H4 (cell line): Measurements from ENCODE around the gene CARD6. TPM values are rescaled to one million over a fixed set of nuclear protein-coding genes. Genes with fewer than 3 reads are reported as not detected.
"Not testable (repeated sequence)": the region's sequence is repeated elsewhere in the genome, so short reads cannot be mapped to it uniquely, and the experiment has no call there.

Experiments used
- DNase-seq: peaks from one replicate; pipeline ENCODE4 v3.0.0-alpha.2; 2015; ENCODE audit warnings: low spot score
- total RNA-seq: library from RNA; depleted of rRNA; stranded (reverse); fragments of >200 nt; shearing (Covaris generic); gene quantifications from 2 replicates; pipeline ENCODE4 v1.2.3, GENCODE V29; 2014

CARD6 gene
- total RNA-seq, 1 experiment from 2014 or later = 8.3 TPM

DNA sequence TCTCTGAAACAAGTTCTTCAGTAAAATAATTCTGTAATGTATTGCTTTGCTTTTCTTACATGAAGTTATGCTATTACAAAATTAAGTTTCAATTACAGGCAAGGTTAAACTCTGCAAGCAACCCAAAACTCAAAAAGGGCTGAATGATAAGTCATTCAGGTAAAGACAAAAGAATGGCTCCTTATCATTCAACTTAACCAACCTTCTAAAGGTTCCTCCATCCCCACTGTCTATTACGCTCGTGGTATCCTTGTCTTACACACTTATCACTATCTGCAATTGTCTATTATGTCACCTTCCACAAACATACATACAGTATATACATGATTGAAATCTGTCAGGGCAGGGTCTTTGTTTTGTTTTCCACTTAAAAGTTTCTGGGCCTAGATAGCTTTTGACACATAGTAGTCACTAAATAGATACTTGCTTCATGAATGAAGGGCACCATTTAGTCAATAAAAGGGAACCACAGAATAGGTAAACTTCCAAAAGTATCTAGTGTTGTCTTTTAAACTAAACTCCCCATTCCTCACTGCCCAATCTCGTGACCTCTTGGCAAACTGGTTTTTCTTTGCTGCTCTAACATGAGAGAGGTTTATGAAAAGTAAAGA is 13.0 kb upstream of the CARD6 start:
- no peak for DNase-seq

DNA sequence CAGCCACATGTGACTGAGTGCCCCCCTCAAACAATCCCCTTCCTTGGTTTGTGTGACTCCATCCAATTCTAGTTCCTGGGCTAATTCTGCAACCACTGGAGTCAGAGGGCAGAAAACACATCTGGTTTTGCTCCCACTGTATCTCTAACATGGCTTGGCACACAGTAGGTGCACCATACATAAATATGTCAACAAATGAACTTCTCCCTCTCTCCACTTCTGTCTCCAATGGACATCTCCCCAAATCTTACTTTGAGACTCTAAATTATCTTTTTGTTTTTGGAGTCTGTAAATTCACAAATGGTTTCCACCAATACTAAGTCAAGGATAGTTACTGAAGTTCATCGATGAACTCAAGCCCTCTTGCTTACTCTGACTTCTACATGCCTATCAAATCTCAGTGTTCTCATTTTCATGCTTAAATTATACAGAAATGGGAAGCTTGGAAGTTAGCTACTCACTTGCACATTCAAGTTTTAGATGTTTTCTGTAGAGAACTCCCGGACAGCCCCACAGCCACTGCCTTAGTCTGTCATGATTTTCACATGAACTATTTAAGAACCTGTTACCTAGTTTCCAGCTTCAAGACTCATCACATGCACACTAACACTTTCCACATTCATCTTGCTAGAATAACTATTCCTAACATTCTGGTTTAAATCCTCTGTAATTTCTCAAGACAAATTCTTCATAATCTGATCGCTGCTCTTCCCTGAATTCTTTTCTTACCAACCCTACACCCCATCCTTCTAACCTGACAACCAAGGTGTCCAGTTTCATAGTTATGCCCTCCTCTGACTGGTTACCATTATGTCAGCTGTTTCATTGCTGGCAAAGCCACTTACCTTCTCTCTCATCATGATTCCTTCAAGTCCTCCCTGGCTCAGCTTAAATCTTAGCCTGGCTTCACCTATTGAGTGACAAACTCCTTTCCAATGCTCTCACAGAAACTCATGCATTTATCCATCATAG is 12.2 kb upstream of the CARD6 start:
- no peak for DNase-seq

DNA sequence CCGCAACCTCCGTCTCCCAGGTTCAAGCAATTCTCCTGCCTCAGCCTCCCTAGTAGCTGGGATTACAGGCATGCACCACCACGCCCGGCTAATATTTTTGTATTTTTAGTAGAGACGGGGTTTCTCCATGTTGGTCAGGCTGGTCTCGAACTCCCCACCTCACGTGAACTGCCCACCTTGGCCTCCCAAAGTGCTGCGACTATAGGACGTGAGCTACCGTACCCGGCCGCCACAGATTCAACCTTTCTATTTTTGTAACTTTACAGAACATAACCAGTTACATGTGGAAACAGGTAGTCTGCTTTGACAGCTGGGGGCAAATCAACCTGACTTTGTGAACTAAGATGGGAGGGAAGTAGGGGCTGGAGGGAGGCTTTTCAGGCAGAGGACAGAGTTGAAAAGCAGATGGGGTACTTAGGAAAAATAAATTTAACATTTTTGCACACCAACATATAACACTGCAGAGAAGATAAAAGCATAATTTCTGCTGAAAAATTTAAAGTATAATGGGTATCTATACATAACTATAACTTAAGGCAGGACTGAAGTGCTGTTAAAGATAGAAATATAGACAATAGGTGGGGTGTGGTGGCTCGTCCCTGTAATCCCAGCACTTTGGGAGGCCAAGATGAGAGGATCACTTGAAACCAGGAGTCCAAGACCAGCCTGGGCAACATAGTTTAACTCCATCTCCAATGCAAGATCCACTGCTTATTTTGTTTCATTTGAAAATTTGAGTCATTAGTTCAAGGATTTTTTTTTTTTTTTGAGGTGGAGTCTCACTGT is 11.2 kb upstream of the CARD6 start:
- DNase-seq = no peak

DNA sequence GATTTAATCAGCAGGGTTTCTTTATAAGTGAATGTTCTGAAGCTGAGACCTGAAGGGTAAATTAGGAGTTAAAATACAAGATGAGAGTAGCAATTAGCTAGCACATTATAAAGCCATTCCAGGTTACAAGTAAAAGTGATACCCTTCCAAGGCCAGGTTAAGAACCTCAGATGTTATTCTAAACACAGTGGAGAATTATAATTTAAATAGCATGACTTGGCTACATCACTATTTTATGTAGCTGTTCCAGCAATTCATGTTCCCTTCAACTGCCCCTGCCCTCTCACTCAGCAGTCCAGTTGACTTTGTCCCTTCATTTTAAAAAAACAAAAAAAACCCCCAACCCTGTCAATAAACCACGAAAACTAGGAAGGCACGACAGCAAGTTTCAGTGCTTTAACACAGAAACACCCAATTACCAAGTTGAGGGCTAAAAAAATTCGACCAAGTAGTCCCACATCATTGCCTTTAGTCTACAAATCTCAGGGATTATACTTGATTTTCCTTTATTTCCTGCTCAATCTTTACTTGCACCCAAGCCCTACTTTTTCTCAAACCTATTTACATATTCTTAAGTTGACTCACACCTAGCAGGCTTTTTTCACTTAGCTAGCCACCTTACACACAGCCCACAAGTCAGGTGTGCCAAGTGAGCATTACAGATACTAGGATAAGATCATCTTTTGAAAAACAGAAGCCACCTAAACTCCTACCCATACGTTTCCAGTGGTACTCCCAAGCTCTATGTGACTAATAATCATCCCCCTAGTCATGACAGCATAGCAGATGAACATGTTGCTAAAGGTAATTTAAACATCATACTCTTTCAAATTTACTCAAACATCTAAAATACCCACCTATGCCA is 9.6 kb upstream of the CARD6 start:
- no peak for DNase-seq

DNA sequence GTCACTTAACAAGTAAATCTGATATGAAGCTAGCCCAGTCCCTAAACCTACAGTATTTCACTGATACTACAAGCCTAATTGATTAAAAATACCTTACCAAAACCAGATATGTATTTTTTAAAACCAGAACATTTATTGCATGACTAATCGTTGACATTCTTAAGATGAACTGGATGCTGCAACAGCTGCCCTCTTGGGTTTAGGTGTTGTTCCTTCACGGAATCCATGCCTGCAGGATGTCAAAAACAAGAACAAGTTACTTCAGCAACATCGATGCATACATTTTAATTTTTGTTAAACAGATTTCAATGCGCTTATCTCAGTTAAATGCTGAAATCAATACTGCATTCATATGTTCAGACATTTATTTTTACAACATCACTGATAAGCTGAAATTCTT is 8.8 kb upstream of the CARD6 start:
- no peak for DNase-seq

DNA sequence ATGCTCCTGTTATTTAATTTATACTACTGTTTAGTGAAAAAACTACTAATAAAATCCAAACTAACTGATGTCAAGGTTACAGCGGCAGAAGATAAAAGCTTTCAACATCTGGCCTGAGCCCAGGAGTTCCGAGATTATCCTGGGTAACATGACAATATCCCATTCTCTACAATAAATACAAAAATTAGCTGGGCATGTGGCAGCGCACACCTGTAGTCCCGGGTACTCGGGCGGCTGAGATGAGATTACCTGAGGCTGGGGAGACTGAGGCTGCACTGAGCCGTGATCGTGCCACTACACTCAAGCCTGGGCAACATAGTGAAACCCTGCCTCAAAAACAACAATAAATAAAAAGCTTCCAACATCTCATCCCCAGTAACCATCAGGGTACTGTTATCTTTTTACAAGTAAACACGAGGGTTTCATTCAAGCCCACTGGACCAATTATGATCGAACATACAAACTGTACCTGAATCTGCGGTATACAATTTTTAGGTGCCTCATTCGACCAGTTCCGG is 7.4 kb upstream of the CARD6 start:
- DNase-seq = no peak

DNA sequence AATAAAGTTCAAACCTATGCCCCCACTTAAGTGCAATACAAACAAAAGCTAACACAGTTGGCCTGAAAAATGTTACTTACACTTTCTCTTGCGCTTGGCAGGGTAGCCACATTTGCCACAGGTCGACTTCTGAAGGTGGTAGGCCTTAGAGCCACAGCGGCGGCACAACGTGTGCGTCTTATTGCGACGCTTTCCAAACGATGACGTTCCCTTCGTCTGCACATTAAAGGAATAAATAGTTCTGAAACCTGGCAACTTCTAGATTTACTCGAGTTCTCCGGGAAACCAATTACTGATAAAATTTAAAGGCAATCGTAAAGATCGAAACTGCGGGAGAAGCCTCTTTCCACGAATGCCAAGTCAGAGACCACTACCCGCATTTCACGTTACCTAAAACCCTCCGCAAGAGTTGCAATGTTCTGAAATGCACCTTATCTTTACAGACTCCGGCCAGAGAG is 6.7 kb upstream of the CARD6 start:
- peak; percentile 20 for DNase-seq

DNA sequence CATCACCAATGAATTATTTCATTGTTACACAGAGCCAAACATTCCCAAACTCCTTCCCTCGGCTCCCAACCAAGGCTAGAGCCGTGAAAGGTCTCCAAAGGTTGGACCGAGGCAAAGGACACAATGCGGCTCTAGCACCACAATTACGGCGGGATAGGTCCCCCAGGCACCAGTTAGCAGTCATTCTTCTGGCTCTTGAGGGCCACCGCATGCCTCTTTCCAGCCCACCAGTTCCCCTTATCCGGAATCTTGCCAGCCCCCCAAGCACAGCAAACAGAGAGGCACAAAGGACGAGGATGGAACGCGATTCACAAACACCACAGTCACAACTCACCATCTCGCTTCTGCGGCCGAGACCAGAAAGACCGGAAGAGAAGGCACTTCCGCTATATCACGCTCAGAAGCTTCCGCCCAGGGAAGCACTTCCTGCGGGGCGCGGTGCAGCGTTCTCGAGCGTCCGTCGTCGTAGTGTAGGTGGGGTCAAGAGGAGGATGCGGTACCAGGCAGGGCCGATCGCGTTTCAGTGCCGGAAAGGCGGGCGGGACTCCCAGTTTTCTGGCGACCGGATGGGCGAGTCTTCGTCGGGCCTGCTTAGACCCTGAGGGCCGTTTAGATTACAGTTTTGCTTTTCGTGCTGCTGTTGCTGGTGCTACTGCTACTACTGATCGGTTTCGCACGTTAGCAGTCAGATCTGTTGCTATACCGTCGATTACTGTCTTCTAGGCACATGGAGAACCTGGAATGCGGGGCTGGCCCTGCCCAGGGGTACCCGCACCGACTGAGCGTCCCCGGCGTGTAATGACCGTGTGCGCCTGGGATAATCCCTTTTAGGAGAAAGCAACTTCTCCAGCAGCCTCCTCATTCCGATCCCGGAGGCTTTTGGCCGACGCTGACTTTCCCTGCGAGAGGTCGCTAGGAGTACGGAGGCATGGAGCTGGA is 6.0 kb upstream of the CARD6 start, which contains the start of gene RPL37:
Gene RPL37 (minus strand): TSS at position 374 of the 939 bp plus-strand sequence. CDS start 37 bp downstream, at position 337.
- peak; percentile 99 for DNase-seq

DNA sequence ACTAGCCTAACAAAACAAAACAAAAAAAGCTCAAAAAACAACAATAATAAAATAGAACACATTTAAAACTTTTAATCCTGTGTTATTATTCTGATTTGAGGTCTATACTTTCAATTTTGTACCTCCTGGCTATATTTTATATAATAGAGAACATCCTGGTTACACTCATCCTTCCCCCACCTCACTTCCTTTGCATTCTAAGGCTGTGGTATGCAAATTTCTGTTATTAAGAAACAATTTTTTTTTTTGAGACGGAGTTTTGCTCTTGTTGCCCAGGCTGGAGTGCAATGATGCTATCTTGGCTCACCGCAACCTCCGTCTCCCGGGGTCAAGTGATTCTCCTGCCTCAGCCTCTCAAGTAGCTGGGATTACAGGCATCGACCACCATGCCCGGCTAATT is 3.1 kb upstream of the CARD6 start:
- no peak for DNase-seq

DNA sequence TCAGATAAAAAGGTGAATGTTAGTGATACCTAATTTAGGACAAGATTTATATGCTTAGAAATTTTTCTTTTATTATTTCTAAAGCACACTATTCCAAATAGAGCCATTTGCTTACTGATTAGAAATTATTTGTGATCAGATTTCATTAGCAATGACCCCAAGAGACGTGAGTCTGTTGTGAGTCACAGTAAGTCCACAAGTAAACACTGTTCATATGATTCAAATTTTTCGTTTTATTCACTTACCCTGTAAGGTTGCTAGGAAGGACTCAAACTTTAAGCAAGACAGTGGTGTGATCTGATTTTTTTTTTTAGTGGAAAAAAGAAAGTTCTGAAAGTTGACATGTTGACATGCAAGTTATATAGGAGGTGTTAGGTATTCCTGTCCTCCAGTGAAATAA is 1.2 kb downstream of the CARD6 start:
- no peak for DNase-seq

DNA sequence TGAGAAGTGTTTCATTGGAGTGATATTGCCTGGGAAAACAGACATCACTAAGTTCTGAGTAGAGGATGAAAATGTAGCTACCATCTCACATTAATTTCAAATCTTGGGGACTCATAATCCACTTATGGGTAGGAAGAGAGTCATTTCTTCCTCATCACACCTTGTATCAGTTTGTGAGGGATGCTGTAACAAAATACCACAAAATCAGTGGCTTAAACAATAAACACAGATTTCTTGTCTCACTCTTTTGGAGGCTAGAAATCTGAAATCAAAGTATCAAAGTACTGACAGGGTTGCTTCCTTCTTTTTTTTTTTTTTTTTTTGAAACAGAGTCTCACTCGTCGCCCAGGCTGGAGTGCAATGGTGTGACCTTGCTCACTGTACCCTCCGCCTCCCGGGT is 3.4 kb downstream of the CARD6 start:
- no peak for DNase-seq

DNA sequence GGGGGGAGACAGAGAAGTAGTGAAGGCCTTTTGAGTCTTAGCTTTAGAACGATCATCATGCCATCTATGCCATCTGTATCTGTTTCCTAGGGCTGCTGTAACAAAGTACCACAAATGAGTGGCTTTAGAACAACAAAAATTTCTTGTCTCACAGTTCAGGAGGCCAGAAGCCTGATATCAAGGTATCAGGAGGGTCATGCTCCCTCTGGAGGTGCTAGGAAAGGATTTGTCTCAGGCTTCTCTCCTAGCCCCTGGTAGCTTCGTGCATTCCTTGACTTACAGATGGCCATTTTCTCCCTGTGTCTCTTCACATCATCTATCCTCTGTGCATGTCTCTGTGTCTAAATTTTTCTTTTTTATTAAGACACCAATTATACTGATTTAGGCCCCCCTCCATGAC is 5.2 kb downstream of the CARD6 start:
- DNase-seq = no peak

DNA sequence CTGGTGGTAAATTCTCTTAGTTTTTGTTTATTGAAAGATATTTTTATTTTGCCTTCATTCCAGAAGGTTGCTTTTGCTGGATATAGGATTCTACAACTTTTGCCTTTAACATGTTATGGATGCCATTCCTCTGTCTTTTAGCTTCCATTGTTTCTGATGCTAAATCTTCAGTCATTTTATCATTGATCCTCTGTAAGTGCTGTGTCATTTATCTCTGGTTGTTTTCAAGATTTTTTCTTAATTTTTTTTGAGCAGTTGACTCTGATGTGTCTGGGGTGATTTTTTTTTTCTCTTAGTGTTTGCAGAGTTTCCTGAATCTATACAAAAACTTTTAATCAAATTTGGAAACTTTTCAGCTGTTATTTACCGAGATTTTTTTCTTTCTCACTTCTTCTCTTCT is 6.4 kb downstream of the CARD6 start:
- no peak for DNase-seq

DNA sequence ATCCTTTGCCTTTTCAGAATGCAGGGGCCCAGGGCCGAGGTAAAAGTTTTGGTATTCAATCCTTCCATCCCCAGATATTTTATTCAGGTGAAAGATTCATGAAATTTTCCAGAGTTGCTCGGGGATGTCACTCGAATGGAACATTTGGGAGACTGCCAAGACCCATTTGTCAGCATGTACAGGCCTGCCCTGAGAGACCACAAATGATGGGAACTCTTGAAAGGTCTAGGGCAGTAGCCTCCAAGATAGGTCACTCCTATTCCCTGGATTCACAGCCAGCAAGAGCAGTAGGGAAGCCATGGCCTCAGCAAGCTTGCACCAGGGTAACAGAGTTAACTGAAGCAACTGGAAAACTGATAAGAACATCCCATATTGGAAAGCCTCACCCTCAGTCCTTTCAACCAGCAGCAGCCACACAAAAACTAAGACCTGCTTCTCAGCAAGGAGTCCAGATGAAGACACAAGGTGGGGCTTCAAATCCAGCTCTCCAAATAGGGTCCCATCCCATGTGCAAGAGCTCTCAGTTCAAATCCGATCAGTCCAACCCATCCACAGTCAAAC is 12.5 kb downstream of the CARD6 start:
- no peak for DNase-seq

DNA sequence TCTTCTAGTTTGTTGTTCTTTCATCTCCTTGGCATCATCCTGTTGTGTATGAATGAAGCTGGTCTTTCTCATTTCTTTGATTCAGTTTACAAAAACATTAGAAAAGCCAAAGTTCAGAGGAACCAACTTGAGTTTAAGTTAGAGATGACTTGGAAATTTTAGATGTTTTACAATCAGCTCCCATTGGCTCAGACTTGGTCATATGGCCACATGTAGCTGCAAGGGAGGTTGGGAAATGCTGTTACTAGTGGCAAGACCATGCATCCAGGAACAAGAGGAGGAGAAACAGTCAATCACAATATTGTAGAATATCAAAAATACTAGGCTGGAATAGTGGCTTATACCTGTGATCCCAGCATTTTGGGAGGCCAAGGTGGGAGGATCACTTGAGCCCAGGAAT is 19.5 kb downstream of the CARD6 start:
- DNase-seq = no peak

DNA sequence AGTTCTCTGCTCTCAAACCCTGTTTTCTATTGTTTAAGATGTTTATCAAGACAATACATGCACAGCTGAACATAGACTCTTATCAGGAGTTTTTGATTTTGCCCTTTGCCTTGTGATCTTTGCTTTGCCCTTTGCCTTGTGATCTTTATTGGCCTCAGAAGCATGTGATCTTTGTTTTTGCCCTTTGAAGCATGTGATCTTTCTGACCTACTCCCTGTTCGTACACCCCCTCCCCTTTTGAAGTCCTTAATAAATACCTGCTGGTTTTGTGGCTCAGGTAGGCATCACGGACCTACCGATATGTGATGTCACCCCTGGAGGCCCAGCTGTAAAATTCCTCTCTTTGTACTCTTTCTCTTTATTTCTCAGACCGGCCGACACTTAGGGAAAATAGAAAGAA is 23.8 kb downstream of the CARD6 start:
- not testable (repeated sequence) for DNase-seq

DNA sequence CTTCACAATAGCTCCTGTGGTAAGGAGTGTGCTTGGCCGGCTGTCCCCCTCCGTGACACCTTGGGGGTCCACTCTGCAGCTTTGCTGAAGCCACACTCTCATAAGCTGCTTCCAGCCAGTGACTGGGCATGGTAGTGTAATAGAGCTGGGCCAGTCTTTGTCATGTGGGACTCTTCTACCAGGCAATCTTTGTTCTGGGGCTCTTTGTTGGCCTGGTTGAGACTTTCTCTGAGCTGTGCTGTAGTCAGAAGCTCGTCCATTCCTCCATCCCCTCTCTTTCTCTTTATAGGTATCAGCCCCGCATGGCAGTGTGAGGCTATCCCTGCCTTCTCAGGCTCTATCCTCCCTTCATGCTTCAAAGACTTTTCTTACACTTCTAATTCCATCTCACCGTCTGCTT is 25.7 kb downstream of the CARD6 start:
- DNase-seq = no peak

DNA sequence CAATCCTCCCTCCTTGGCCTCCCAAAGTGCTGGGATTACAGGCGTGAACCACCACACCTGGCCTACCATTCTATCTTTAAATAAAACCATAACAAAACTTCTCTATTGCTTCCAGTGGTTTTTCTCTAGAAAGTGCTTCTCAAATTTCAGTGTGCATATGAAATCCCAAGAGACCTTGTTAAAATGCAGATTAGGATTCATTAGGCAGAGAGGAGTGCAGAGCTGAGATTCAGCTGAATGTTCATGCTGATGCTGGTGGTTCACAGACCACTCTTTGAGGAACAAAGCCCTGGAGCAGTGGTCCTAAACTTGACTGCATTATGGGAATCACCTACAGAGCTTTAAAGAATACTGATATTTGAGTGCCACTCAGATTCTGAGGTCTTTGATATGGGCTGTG is 28.2 kb downstream of the CARD6 start:
- DNase-seq = no peak

DNA sequence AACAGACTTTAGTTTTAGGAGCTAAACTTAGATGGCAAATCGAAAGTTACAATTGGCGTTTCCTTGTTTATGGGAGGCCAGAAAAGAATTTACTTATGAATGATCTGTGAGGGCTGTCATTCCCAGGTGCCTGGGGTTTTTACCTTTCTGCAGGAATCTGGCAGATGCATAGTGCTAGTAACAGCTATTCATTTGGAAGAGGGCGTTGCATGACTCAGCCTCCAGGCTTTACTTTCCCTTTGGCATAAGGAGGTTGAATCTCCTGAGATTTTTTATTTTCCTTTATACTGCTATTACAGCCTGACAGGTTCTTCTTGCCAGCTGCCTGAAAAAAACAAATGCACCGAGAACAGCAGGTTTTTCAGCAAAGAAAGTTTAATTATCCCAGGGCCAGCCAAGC is 30.0 kb downstream of the CARD6 start:
- no peak for DNase-seq

DNA sequence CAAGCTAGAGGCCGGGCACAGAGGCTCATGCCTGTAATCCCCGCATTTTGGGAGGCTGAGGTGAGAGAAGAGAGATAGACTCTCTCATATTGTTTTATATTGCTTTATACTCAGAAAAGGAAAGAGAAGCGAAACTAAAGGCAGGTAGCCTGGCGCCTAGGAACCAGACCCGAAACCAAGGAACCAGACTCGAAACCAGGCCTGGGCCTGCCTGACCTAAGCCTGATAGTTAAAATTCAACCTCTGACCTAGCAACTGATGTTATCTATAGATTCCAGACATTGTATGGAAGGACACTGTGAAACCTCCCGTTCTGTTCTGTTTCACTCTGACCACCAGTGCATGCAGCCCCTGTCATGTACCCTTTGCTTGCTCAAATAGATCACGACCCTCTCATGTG is 31.1 kb downstream of the CARD6 start:
- not testable (repeated sequence) for DNase-seq
